ENCODE measurements around the gene A3GALT2. TPM values are rescaled to one million over a fixed set of nuclear protein-coding genes. Genes with fewer than 3 reads are reported as not detected.

A3GALT2 gene
- polyA plus RNA-seq, 1 donor: 0.10 TPM

GRCh38 chr1:33281554-33282303 lies 39.2 kb downstream of the A3GALT2 start:
- Histone ChIP-seq H3K36me3 (ENCODE audit: control insufficient read depth, insufficient read depth, low read length) (peaks cover 66% of the 10 kb centered on the region), H3K4me1 (ENCODE audit: control insufficient read depth, insufficient read depth, low read length) (no peaks in the 10 kb centered on the region)
- 100% methylated on average over 1 of the region's 17 CpGs for WGBS (ENCODE audit: insufficient coverage, low lambda C conversion rate)

GRCh38 chr1:33280091-33280661 lies 40.7 kb downstream of the A3GALT2 start:
- Histone ChIP-seq H3K9me3 (ENCODE audit: control insufficient read depth, low read depth, low read length) (no peaks in the 10 kb centered on the region), H3K4me1 (ENCODE audit: control insufficient read depth, insufficient read depth, low read length) (peaks cover 7% of the 10 kb centered on the region), H3K27me3 (ENCODE audit: control insufficient read depth, insufficient read depth, low read length) (no peaks in the 10 kb centered on the region), H3K36me3 (ENCODE audit: control insufficient read depth, insufficient read depth, low read length) (peaks cover 68% of the 10 kb centered on the region), H3K4me3 (ENCODE audit: low read length) (no peak overlapping the region), H3K27ac (ENCODE audit: low read length) (no peak overlapping the region)
- WGBS (ENCODE audit: insufficient coverage, low lambda C conversion rate): no CpG with 5 or more reads among the region's 29 CpGs
- DNase-seq: no peak

More at GRCh38 chr1:33281554-33282303, 39.2 kb downstream of the A3GALT2 start:
- no peaks in the 10 kb centered on the region for H3K27me3 ChIP-seq (ENCODE audit: control insufficient read depth, insufficient read depth, low read length)
- DNase-seq: no peak
- no peaks in the 10 kb centered on the region for H3K9me3 ChIP-seq (ENCODE audit: control insufficient read depth, low read depth, low read length)
- no peak overlapping the region for H3K27ac ChIP-seq (ENCODE audit: low read length)
- no peak overlapping the region for H3K4me3 ChIP-seq (ENCODE audit: low read length)

GRCh38 chr1:33277488-33278084 lies 43.3 kb downstream of the A3GALT2 start:
- Histone ChIP-seq H3K27me3 (ENCODE audit: control insufficient read depth, insufficient read depth, low read length) (no peaks in the 10 kb centered on the region), H3K9me3 (ENCODE audit: control insufficient read depth, low read depth, low read length) (no peaks in the 10 kb centered on the region), H3K4me3 (ENCODE audit: low read length) (no peak overlapping the region), H3K27ac (ENCODE audit: low read length) (no peak overlapping the region), H3K4me1 (ENCODE audit: control insufficient read depth, insufficient read depth, low read length) (peaks cover 8% of the 10 kb centered on the region), H3K36me3 (ENCODE audit: control insufficient read depth, insufficient read depth, low read length) (peaks cover 58% of the 10 kb centered on the region)
- no CpG with 5 or more reads among the region's 11 CpGs for WGBS (ENCODE audit: insufficient coverage, low lambda C conversion rate)
- DNase-seq: no peak

- peaks cover 58% of the 10 kb centered on the region for H3K36me3 ChIP-seq (ENCODE audit: control insufficient read depth, insufficient read depth, low read length)
These were observed 44.2 kb downstream of the A3GALT2 start for GRCh38 chr1:33276573-33277298.

GRCh38 chr1:33275706-33276572 lies 45.0 kb downstream of the A3GALT2 start:
- H3K4me1 ChIP-seq (ENCODE audit: control insufficient read depth, insufficient read depth, low read length): peaks cover 8% of the 10 kb centered on the region
- WGBS (ENCODE audit: insufficient coverage, low lambda C conversion rate): no CpG with 5 or more reads among the region's 45 CpGs
- peaks cover 58% of the 10 kb centered on the region for H3K36me3 ChIP-seq (ENCODE audit: control insufficient read depth, insufficient read depth, low read length)
- H3K4me3 ChIP-seq (ENCODE audit: low read length): no peak overlapping the region
- H3K9me3 ChIP-seq (ENCODE audit: control insufficient read depth, low read depth, low read length): no peaks in the 10 kb centered on the region
- H3K27ac ChIP-seq (ENCODE audit: low read length): no peak overlapping the region
- H3K27me3 ChIP-seq (ENCODE audit: control insufficient read depth, insufficient read depth, low read length): no peaks in the 10 kb centered on the region
- peak in 1 of 2 donors; percentile 17 for DNase-seq

More at GRCh38 chr1:33276573-33277298, 44.2 kb downstream of the A3GALT2 start:
- no peak for DNase-seq
- H3K4me3 ChIP-seq (ENCODE audit: low read length): no peak overlapping the region
- peaks cover 8% of the 10 kb centered on the region for H3K4me1 ChIP-seq (ENCODE audit: control insufficient read depth, insufficient read depth, low read length)
- no CpG with 5 or more reads among the region's 30 CpGs for WGBS (ENCODE audit: insufficient coverage, low lambda C conversion rate)
- no peak overlapping the region for H3K27ac ChIP-seq (ENCODE audit: low read length)
- H3K27me3 ChIP-seq (ENCODE audit: control insufficient read depth, insufficient read depth, low read length): no peaks in the 10 kb centered on the region
- H3K9me3 ChIP-seq (ENCODE audit: control insufficient read depth, low read depth, low read length): no peaks in the 10 kb centered on the region

GRCh38 chr1:33275195-33275594 lies 45.7 kb downstream of the A3GALT2 start:
- H3K36me3 ChIP-seq (ENCODE audit: control insufficient read depth, insufficient read depth, low read length): peaks cover 58% of the 10 kb centered on the region
- H3K27ac ChIP-seq (ENCODE audit: low read length): no peak overlapping the region

GRCh38 chr1:33274446-33274845 lies 46.5 kb downstream of the A3GALT2 start:
- no peak for DNase-seq
- peaks cover 8% of the 10 kb centered on the region for H3K4me1 ChIP-seq (ENCODE audit: control insufficient read depth, insufficient read depth, low read length)
- no peak overlapping the region for H3K4me3 ChIP-seq (ENCODE audit: low read length)
- H3K36me3 ChIP-seq (ENCODE audit: control insufficient read depth, insufficient read depth, low read length): peaks cover 58% of the 10 kb centered on the region
- no peak overlapping the region for H3K27ac ChIP-seq (ENCODE audit: low read length)
- H3K9me3 ChIP-seq (ENCODE audit: control insufficient read depth, low read depth, low read length): no peaks in the 10 kb centered on the region
- WGBS (ENCODE audit: insufficient coverage, low lambda C conversion rate): no CpG with 5 or more reads among the region's 1 CpG
- no peaks in the 10 kb centered on the region for H3K27me3 ChIP-seq (ENCODE audit: control insufficient read depth, insufficient read depth, low read length)

More at GRCh38 chr1:33275195-33275594, 45.7 kb downstream of the A3GALT2 start:
- Histone ChIP-seq H3K9me3 (ENCODE audit: control insufficient read depth, low read depth, low read length) (no peaks in the 10 kb centered on the region), H3K4me1 (ENCODE audit: control insufficient read depth, insufficient read depth, low read length) (peaks cover 8% of the 10 kb centered on the region), H3K27me3 (ENCODE audit: control insufficient read depth, insufficient read depth, low read length) (no peaks in the 10 kb centered on the region), H3K4me3 (ENCODE audit: low read length) (no peak overlapping the region)
- DNase-seq: peak in 1 of 2 donors; percentile 29
- WGBS (ENCODE audit: insufficient coverage, low lambda C conversion rate): no CpG with 5 or more reads among the region's 6 CpGs

GRCh38 chr1:33273961-33274371 lies 46.9 kb downstream of the A3GALT2 start:
- no CpG with 5 or more reads among the region's 7 CpGs for WGBS (ENCODE audit: insufficient coverage, low lambda C conversion rate)

GRCh38 chr1:33273406-33273805 lies 47.5 kb downstream of the A3GALT2 start:
- H3K4me3 ChIP-seq (ENCODE audit: low read length): no peak overlapping the region
- no peak overlapping the region for H3K27ac ChIP-seq (ENCODE audit: low read length)
- no peaks in the 10 kb centered on the region for H3K27me3 ChIP-seq (ENCODE audit: control insufficient read depth, insufficient read depth, low read length)
- H3K36me3 ChIP-seq (ENCODE audit: control insufficient read depth, insufficient read depth, low read length): peaks cover 54% of the 10 kb centered on the region
- H3K9me3 ChIP-seq (ENCODE audit: control insufficient read depth, low read depth, low read length): no peaks in the 10 kb centered on the region
- peaks cover 8% of the 10 kb centered on the region for H3K4me1 ChIP-seq (ENCODE audit: control insufficient read depth, insufficient read depth, low read length)
- WGBS (ENCODE audit: insufficient coverage, low lambda C conversion rate): no CpG with 5 or more reads among the region's 3 CpGs
- no peak for DNase-seq

More at GRCh38 chr1:33273961-33274371, 46.9 kb downstream of the A3GALT2 start:
- DNase-seq: no peak
- Histone ChIP-seq H3K27me3 (ENCODE audit: control insufficient read depth, insufficient read depth, low read length) (no peaks in the 10 kb centered on the region), H3K36me3 (ENCODE audit: control insufficient read depth, insufficient read depth, low read length) (peaks cover 58% of the 10 kb centered on the region), H3K27ac (ENCODE audit: low read length) (no peak overlapping the region), H3K4me3 (ENCODE audit: low read length) (no peak overlapping the region), H3K9me3 (ENCODE audit: control insufficient read depth, low read depth, low read length) (no peaks in the 10 kb centered on the region), H3K4me1 (ENCODE audit: control insufficient read depth, insufficient read depth, low read length) (peaks cover 8% of the 10 kb centered on the region)
